NT2/D1 (cell line): ENCODE measurements around the gene SMIM28.

Experiments
- DNase-seq: peaks from one replicate; pipeline ENCODE4 v3.0.0-alpha.2; 2011; ENCODE audit warnings: low read depth, low spot score
- H3K27me3 ChIP-seq: 2 replicates; pipeline ENCODE4 v1.6.0; 2011; ENCODE audit warnings: mild to moderate bottlenecking; ENCODE audit not compliant: insufficient read length, insufficient read depth
- H3K36me3 ChIP-seq: 2 replicates; pipeline ENCODE4 v1.6.1; 2011; ENCODE audit warnings: mild to moderate bottlenecking, low read length, mixed read lengths; ENCODE audit not compliant: insufficient read depth, insufficient read length
- H3K4me1 ChIP-seq: 2 replicates; pipeline ENCODE4 v1.5.1; 2011; ENCODE audit not compliant: insufficient read depth, insufficient read length
- H3K4me3 ChIP-seq: 2 replicates; pipeline ENCODE4 v1.5.1; 2011; ENCODE audit warnings: low read depth; ENCODE audit not compliant: insufficient read length
- H3K9ac ChIP-seq: 2 replicates; pipeline ENCODE4 v1.6.0; 2011; ENCODE audit warnings: low read depth; ENCODE audit not compliant: insufficient read length
- H3K9me3 ChIP-seq: 2 replicates; pipeline ENCODE4 v1.5.1; 2011; ENCODE audit warnings: mild to moderate bottlenecking, low read length; ENCODE audit not compliant: insufficient read depth
- SUZ12 ChIP-seq: IDR thresholded peaks from 2 replicates; pipeline ENCODE4 v1.6.1; 2011; ENCODE audit not compliant: insufficient read length, insufficient read depth; ENCODE audit errors: extremely low read depth
- YY1 ChIP-seq: IDR thresholded peaks from 2 replicates; pipeline ENCODE4 v1.6.1; 2011; ENCODE audit not compliant: insufficient read length, insufficient read depth
- ZNF274 ChIP-seq: IDR thresholded peaks from 2 replicates; pipeline ENCODE4 v1.6.1; 2011; ENCODE audit warnings: mild to moderate bottlenecking, low read depth, low read length

Gene SMIM28

DNA sequence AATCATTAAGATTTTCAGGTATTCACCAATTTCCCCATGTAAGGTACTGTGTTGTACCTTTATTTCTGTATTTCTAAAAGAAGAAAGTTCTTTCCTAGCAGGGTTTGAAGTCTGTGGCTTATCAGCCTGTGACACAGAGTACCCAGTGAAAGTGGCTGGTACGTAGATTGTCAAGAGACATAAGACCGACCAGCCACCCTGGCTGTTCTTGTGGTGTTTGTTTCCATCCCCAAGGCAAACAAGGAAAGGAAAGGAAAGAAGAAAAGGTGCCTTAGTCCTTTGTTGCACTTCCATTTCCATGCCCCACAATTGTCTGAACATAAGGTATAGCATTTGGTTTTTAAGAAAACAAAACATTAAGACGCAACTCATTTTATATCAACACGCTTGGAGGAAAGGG is 40.6 kb upstream of the SMIM28 start:
- no peak for DNase-seq
- Histone ChIP-seq H3K9me3 (no peaks in the 10 kb centered on the region), H3K27me3 (peaks cover 21% of the 10 kb centered on the region), H3K9ac (no peak overlapping the region), H3K4me1 (no peaks in the 10 kb centered on the region), H3K4me3 (no peak overlapping the region), H3K36me3 (no peaks in the 10 kb centered on the region)
- TF ChIP-seq ZNF274 (no peak), SUZ12 (no peak), YY1 (no peak)

DNA sequence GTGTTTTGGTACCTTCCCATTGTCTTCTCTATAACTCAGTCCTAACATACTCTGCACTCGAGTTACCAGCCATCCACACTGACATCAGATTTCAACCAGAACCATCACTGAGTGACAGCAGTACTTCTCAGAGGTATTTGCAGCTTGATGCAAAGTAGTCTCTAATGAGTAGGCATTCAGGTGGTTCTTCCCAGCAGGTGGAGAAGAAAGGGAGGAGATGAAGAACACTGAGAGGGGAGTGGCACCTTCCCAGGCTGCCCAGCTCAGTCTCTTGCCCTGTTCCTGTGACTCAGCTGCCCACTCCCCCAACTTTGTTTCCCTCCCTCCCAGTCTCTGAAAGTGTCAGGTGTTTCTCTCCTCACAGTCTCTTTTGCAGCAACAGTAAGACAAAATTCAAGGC is 38.7 kb upstream of the SMIM28 start:
- H3K4me3 ChIP-seq: no peak overlapping the region
- TF ChIP-seq SUZ12 (no peak), YY1 (no peak), ZNF274 (no peak)
- no peaks in the 10 kb centered on the region for H3K9me3 ChIP-seq
- DNase-seq: no peak
- no peak overlapping the region for H3K9ac ChIP-seq
- H3K36me3 ChIP-seq: no peaks in the 10 kb centered on the region
- H3K27me3 ChIP-seq: peaks cover 12% of the 10 kb centered on the region
- H3K4me1 ChIP-seq: no peaks in the 10 kb centered on the region

DNA sequence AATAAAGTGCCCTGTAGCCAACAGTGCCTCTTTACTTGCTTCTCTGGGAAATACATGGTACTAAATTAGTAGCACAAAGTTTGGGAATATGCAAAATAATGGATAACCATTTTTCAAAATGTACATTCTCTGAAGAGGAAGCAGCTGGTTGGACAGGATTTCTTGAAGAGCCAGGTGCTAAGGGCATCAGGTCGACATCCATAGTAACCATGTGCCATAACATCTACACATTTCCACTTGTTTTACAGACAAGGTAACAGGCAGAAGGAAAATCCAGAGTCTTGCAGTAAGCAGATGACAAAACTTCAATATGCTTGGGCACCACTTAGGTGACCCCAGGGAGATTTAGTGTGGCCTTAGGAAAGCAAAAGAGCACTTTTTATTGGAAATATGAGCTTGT is 36.5 kb upstream of the SMIM28 start:
- no peaks in the 10 kb centered on the region for H3K9me3 ChIP-seq
- no peak overlapping the region for H3K9ac ChIP-seq
- H3K4me1 ChIP-seq: no peaks in the 10 kb centered on the region
- DNase-seq: no peak
- no peak overlapping the region for H3K4me3 ChIP-seq
- no peak for TF ChIP-seq YY1
- TF ChIP-seq ZNF274: no peak
- no peak for TF ChIP-seq SUZ12
- H3K36me3 ChIP-seq: no peaks in the 10 kb centered on the region
- H3K27me3 ChIP-seq: no peaks in the 10 kb centered on the region

DNA sequence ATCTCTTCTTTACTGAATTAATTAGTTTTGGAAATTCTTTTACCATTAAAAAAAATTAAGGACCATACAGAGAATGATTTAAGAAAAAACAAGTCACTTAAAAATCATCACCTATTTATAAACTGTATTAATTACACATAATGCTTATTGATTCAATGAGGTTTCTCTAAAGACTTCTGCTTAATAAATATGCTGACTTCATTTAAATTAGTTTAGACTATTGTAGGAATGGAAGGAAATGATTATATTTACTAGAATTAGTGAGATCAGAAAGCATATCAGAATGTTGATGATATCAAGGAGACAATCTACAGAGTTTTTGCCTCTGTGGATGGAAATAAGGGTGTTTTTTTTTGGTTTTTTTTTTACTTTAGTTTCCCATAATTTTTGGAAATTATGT is 34.6 kb upstream of the SMIM28 start:
- no peak overlapping the region for H3K4me3 ChIP-seq
- no peak overlapping the region for H3K9ac ChIP-seq
- H3K36me3 ChIP-seq: no peaks in the 10 kb centered on the region
- TF ChIP-seq YY1: no peak
- TF ChIP-seq SUZ12: no peak
- TF ChIP-seq ZNF274: no peak
- H3K4me1 ChIP-seq: no peaks in the 10 kb centered on the region
- no peak for DNase-seq
- H3K9me3 ChIP-seq: no peaks in the 10 kb centered on the region
- H3K27me3 ChIP-seq: no peaks in the 10 kb centered on the region

DNA sequence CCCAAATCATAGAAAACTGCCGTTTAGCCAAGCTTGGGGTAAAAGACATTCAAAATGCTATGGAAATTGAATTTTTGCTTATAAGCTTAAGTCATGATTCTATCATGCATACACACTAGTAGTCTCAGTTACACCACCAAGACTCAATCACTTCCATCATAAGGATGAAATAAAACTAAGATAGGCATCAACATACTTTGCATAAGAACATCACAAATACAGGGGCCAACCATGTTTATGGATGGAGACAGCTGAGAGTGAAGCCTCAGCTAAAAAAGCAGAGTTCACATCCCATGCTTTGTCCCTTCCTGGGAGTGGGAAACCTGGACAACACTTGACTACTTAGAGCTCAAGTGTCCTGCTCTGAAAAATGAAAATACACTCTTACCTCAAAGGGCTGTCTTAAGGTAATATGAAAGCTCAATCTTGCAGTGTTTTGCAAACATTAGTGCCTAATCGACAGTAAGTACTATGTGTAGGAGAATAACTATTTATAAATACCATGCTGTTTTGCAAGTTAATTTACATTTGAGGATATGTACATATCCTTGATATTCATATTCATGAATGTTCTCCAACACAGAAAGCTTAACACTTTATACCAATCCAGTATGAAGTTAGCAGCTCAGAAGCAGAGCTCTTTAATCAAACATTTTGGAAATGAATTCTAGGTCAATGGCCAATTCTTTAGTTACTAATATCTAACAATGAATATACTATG is 32.0 kb upstream of the SMIM28 start:
- no peaks in the 10 kb centered on the region for H3K36me3 ChIP-seq
- no peak overlapping the region for H3K4me3 ChIP-seq
- no peak overlapping the region for H3K9ac ChIP-seq
- no peaks in the 10 kb centered on the region for H3K9me3 ChIP-seq
- no peak for DNase-seq
- no peaks in the 10 kb centered on the region for H3K27me3 ChIP-seq
- TF ChIP-seq YY1: no peak
- TF ChIP-seq ZNF274: no peak
- H3K4me1 ChIP-seq: no peaks in the 10 kb centered on the region

DNA sequence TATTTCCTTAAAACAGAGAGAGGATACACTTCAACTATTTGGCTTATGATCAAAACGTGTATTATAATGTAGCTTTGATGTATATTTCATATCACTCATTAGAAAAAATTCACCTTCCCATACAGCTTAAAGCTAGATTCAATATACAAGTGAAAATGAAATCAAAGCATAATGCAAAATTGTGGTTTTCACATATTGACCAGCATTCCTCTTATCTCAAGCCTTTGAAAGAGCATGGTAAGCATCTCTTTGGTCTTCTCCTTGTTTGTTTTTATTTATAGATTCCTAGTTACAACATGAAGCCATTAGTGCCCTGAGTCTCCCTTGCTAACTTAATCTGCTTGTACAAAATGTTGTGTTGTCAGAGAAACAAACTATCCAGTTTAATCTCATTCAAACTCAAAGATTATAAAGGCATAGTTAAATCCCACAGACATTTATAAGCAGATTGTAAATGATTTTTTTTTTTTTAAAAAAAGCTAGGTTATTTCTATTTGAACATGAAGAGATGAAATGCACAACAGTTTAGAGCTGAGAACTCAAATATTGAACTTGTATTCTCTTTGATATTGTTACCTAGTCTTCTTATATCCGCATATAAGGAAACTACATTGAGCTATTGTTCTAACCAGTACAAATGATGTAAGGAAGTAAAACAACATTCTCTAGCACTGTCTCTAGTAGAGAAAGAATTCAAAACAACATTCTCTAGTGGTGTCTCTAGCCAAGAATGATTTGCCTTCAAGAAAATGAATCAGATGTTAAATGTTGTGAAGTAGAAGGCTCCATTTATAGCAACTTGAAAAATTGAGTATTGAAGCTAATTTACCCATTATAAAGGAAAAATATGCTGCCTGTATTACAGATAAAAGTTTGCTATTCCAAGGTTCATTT is 31.2 kb upstream of the SMIM28 start:
- H3K4me1 ChIP-seq: no peaks in the 10 kb centered on the region
- H3K9ac ChIP-seq: no peak overlapping the region
- no peak for DNase-seq
- H3K9me3 ChIP-seq: no peaks in the 10 kb centered on the region
- H3K4me3 ChIP-seq: no peak overlapping the region
- no peaks in the 10 kb centered on the region for H3K27me3 ChIP-seq
- H3K36me3 ChIP-seq: no peaks in the 10 kb centered on the region
- TF ChIP-seq ZNF274: no peak
- no peak for TF ChIP-seq YY1
- TF ChIP-seq SUZ12: no peak

DNA sequence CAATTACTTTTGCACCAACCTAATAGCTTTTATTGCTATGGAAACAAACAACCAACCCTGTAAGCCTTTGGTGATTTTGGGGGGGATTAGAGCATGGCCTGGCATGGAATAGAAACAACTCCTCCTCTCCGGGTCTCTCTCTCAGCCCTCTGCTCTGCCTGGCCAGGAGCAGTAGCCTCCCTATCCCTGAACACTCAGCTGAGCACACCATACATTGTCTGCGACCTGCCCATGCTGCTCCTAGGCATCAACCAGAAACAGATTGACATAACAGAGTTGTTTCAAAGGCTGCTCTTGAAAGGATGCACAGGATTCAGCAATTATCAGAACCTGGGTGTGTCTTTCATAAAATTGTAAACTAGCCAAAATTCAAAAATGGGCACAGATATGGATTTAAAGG is 29.8 kb upstream of the SMIM28 start:
- no peak overlapping the region for H3K4me3 ChIP-seq
- H3K4me1 ChIP-seq: no peaks in the 10 kb centered on the region
- H3K27me3 ChIP-seq: no peaks in the 10 kb centered on the region

More for the DNA sequence above, 29.8 kb upstream of the SMIM28 start:
- DNase-seq: no peak
- H3K9ac ChIP-seq: no peak overlapping the region
- no peaks in the 10 kb centered on the region for H3K9me3 ChIP-seq
- TF ChIP-seq ZNF274: no peak
- no peak for TF ChIP-seq SUZ12
- TF ChIP-seq YY1: no peak
- no peaks in the 10 kb centered on the region for H3K36me3 ChIP-seq
